Fibroblast of skin of right biceps (primary cell): ENCODE results near the gene FAM170A.
A peak's percentile ranks its signal among the peaks of the same experiment; 100 is the strongest.

ENCODE experiments used
- DNase-seq: peaks from one replicate; pipeline ENCODE4 v3.0.0-alpha.2; 2013

The FAM170A gene

GRCh38 chr5:119629339-119629738 is at the start of gene FAM170A:
TSS of gene FAM170A (plus strand) at chr5:119629558. CDS start at chr5:119629769, 211 bp downstream.
- no peak for DNase-seq

GRCh38 chr5:119582987-119583386 is 46.4 kb upstream of the FAM170A start:
- DNase-seq: no peak

GRCh38 chr5:119583684-119584083 is 45.7 kb upstream of the FAM170A start:
- peak; percentile 36 for DNase-seq

GRCh38 chr5:119596046-119596445 is 33.3 kb upstream of the FAM170A start:
- DNase-seq: no peak

- no peak for DNase-seq
Observed at GRCh38 chr5:119597728-119598298, 31.5 kb upstream of the FAM170A start.

GRCh38 chr5:119613937-119614336 is 15.4 kb upstream of the FAM170A start:
- DNase-seq: no peak

GRCh38 chr5:119614838-119615237 is 14.5 kb upstream of the FAM170A start:
- DNase-seq: no peak

- DNase-seq: no peak
Observed at GRCh38 chr5:119626086-119626485, 3.3 kb upstream of the FAM170A start.

- DNase-seq: no peak
Observed at GRCh38 chr5:119630752-119631440, 1.5 kb downstream of the FAM170A start.

GRCh38 chr5:119631660-119632059 is 2.3 kb downstream of the FAM170A start:
- no peak for DNase-seq

GRCh38 chr5:119651486-119651885 is 22.1 kb downstream of the FAM170A start:
- no peak for DNase-seq

- no peak for DNase-seq
Observed at GRCh38 chr5:119655061-119655460, 25.7 kb downstream of the FAM170A start.

- no peak for DNase-seq
Observed at GRCh38 chr5:119656023-119656422, 26.7 kb downstream of the FAM170A start.

GRCh38 chr5:119666542-119666941 is 37.2 kb downstream of the FAM170A start:
- no peak for DNase-seq

- DNase-seq: no peak
Observed at GRCh38 chr5:119678351-119679028, 49.1 kb downstream of the FAM170A start.

GRCh38 chr5:119680080-119680479 is 50.7 kb downstream of the FAM170A start:
- no peak for DNase-seq

GRCh38 chr5:119681734-119682133 is 52.4 kb downstream of the FAM170A start:
- no peak for DNase-seq

GRCh38 chr5:119682372-119682771 is 53.0 kb downstream of the FAM170A start:
- DNase-seq: no peak
